H1 (cell line): Measurements from ENCODE around the gene GCM1. TPM values are rescaled to one million over a fixed set of nuclear protein-coding genes. Genes with fewer than 3 reads are reported as not detected.

Experiments
- CTCF ChIA-PET: fragments of 300-600 bp; sonication (Branson Sonifier 250); formaldehyde crosslinking; loops from one replicate; lab custom pipeline; 2021; ENCODE audit not compliant: partially characterized antibody; lab: Charles Lee
- POLR2A ChIA-PET: fragments of 300-600 bp; sonication (Branson Sonifier 250); formaldehyde crosslinking; loops from one replicate; lab custom pipeline; 2021; ENCODE audit warnings: inconsistent platforms; ENCODE audit not compliant: partially characterized antibody; lab: Charles Lee
- DNase-seq, 2 experiments: peaks; one replicate each; pipeline versions ENCODE4 v3.0.0 to v3.0.0-alpha.2; 2010 to 2022; ENCODE audit warnings: low spot score in 2 of 2, low read depth in 1 of 2, mixed read lengths in 1 of 2
- FAIRE-seq: peaks from 2 replicates; lab custom pipeline; 2011; peaks lifted over from hg19 to GRCh38; lab: Jason Lieb, UNC
- H2AFZ ChIP-seq: 2 replicates; pipeline ENCODE4 v1.8.1; 2012; ENCODE audit warnings: low read length, inconsistent platforms
- H2AK5ac ChIP-seq: 2 replicates; pipeline ENCODE4 v1.6.1; 2013; ENCODE audit warnings: low read depth, low read length
- H2BK120ac ChIP-seq: replicated peaks from 2 replicates; pipeline ENCODE3; 2013; ENCODE audit warnings: low read depth, low read length, inconsistent platforms
- H2BK12ac ChIP-seq: 2 replicates; pipeline ENCODE4 v1.6.1; 2013; ENCODE audit warnings: low read depth, low read length
- H2BK15ac ChIP-seq: 2 replicates; pipeline ENCODE4 v1.6.1; 2013; ENCODE audit warnings: low read length
- H2BK20ac ChIP-seq: 2 replicates; pipeline ENCODE4 v1.6.1; 2013; ENCODE audit warnings: low read length
- H2BK5ac ChIP-seq: 2 replicates; pipeline ENCODE4 v1.6.1; 2013; ENCODE audit warnings: low read depth, low read length
- H3K14ac ChIP-seq: 2 replicates; pipeline ENCODE4 v1.6.1; 2013; ENCODE audit warnings: inconsistent platforms; ENCODE audit not compliant: insufficient read length
- H3K18ac ChIP-seq: 2 replicates; pipeline ENCODE4 v1.6.1; 2013; ENCODE audit warnings: low read length; ENCODE audit errors: extremely low read depth
- H3K23ac ChIP-seq: 2 replicates; pipeline ENCODE4 v1.6.1; 2013; ENCODE audit warnings: inconsistent platforms; ENCODE audit not compliant: insufficient read length
- H3K23me2 ChIP-seq: 2 replicates; pipeline ENCODE4 v1.6.1; 2013; ENCODE audit warnings: low read depth, low read length
- H3K27ac ChIP-seq: 2 replicates; pipeline ENCODE4 v1.6.1; 2011; ENCODE audit warnings: low read depth, low read length, inconsistent platforms
- H3K27me3 ChIP-seq, 4 experiments: replicated peaks in 1 of 4; 1 replicate in 1 of 4; 2 replicates in 3 of 4; pipeline versions ENCODE4 v1.6.1 to v1.8.1; 2011 to 2013; ENCODE audit warnings: low read length in 3 of 4, mild to moderate bottlenecking in 3 of 4, inconsistent platforms in 2 of 4, mixed read lengths in 2 of 4, moderate library complexity in 1 of 4; ENCODE audit not compliant: control insufficient read depth in 3 of 4, insufficient read depth in 3 of 4; ENCODE audit errors: extremely low read depth in 1 of 4
- H3K36me3 ChIP-seq, 4 experiments: 2 replicates each; pipeline versions ENCODE4 v1.6.1 to v1.8.1; 2011 to 2013; ENCODE audit warnings: mild to moderate bottlenecking in 4 of 4, low read length in 3 of 4, moderate library complexity in 2 of 4, control low read depth in 1 of 4, inconsistent platforms in 1 of 4; ENCODE audit not compliant: insufficient read depth in 4 of 4, control insufficient read depth in 2 of 4
- H3K4ac ChIP-seq: replicated peaks from 2 replicates; pipeline ENCODE3; 2013; ENCODE audit warnings: low read length, low read depth, mixed read lengths, inconsistent platforms; ENCODE audit not compliant: insufficient read length
- H3K4me1 ChIP-seq, 4 experiments: replicated peaks in 1 of 4; 1 replicate in 1 of 4; 2 replicates in 3 of 4; pipeline versions ENCODE4 v1.6.1 to v1.8.1; 2011 to 2013; ENCODE audit warnings: low read length in 3 of 4, inconsistent platforms in 2 of 4, mixed read lengths in 1 of 4; ENCODE audit not compliant: insufficient read depth in 4 of 4, control insufficient read depth in 3 of 4
- H3K4me2 ChIP-seq, 2 experiments: 2 replicates each; pipeline versions ENCODE4 v1.6.1 to v1.8.1; 2011 to 2013; ENCODE audit warnings: low read depth in 2 of 2, low read length in 2 of 2, control low read depth in 1 of 2, inconsistent platforms in 1 of 2, mild to moderate bottlenecking in 1 of 2; ENCODE audit not compliant: insufficient read depth in 1 of 2
- H3K4me3 ChIP-seq, 4 experiments: fragments of 200-600, 300-600 bp in 1 of 4; sonication (generic), shearing (Covaris generic), sonication (Bioruptor Twin) in 1 of 4; 2 replicates each; pipeline versions ENCODE4 v1.5.1 to v1.8.1; 2011 to 2016; ENCODE audit warnings: low read length in 4 of 4, low read depth in 3 of 4, control low read depth in 2 of 4, inconsistent platforms in 2 of 4, mild to moderate bottlenecking in 2 of 4, mixed read lengths in 1 of 4, moderate library complexity in 1 of 4; ENCODE audit not compliant: insufficient read depth in 2 of 4; ENCODE audit errors: extremely low read depth in 1 of 4
- H3K56ac ChIP-seq: replicated peaks from 2 replicates; pipeline ENCODE3; 2013; ENCODE audit warnings: low read depth, mild to moderate bottlenecking, mixed read lengths, low read length, inconsistent platforms; ENCODE audit not compliant: insufficient read length
- H3K79me1 ChIP-seq: 2 replicates; pipeline ENCODE4 v1.6.1; 2013; ENCODE audit warnings: low read depth, low read length, control low read depth
- H3K79me2 ChIP-seq, 2 experiments: 2 replicates each; pipeline versions ENCODE4 v1.6.1 to v1.8.1; 2012 to 2013; ENCODE audit warnings: low read length in 2 of 2, mild to moderate bottlenecking in 2 of 2, inconsistent platforms in 1 of 2; ENCODE audit not compliant: insufficient read depth in 2 of 2, control insufficient read depth in 1 of 2
- H3K9ac ChIP-seq, 4 experiments: replicated peaks in 1 of 4; 1 replicate in 1 of 4; 2 replicates in 3 of 4; pipeline versions ENCODE4 v1.6.1 to v1.8.1; 2011 to 2013; ENCODE audit warnings: low read depth in 3 of 4, low read length in 3 of 4, control low read depth in 2 of 4, mild to moderate bottlenecking in 2 of 4, moderate library complexity in 2 of 4, inconsistent platforms in 1 of 4; ENCODE audit errors: extremely low read depth in 1 of 4
- H3K9me3 ChIP-seq, 2 experiments: 2 replicates each; pipeline versions ENCODE4 v1.6.1 to v1.8.1; 2012 to 2013; ENCODE audit warnings: mild to moderate bottlenecking in 2 of 2, moderate library complexity in 2 of 2, control low read depth in 1 of 2, inconsistent platforms in 1 of 2, low read depth in 1 of 2, low read length in 1 of 2, mixed read lengths in 1 of 2; ENCODE audit not compliant: insufficient read depth in 2 of 2
- H4K20me1 ChIP-seq, 2 experiments: replicated peaks in 1 of 2; 2 replicates each; pipeline versions ENCODE3 to v1.8.1; 2011 to 2013; ENCODE audit warnings: inconsistent platforms in 2 of 2, low read length in 2 of 2, mild to moderate bottlenecking in 1 of 2; ENCODE audit not compliant: insufficient read depth in 2 of 2, control insufficient read depth in 1 of 2
- H4K5ac ChIP-seq: 2 replicates; pipeline ENCODE4 v1.6.1; 2013; ENCODE audit warnings: low read length, low read depth, mixed read lengths, inconsistent platforms; ENCODE audit not compliant: insufficient read length
- H4K8ac ChIP-seq: 2 replicates; pipeline ENCODE4 v1.8.0; 2013; ENCODE audit warnings: mild to moderate bottlenecking, moderate library complexity, low read length, inconsistent platforms; ENCODE audit not compliant: insufficient read depth; ENCODE audit errors: extremely low read depth
- H4K91ac ChIP-seq: replicated peaks from 2 replicates; pipeline ENCODE3; 2013; ENCODE audit warnings: low read length, mixed read lengths, inconsistent platforms; ENCODE audit not compliant: insufficient read length
- GABPA ChIP-seq: IDR thresholded peaks from 2 replicates; pipeline ENCODE4 v1.6.1; 2011; ENCODE audit warnings: mild to moderate bottlenecking, low read length, moderate library complexity, borderline replicate concordance; ENCODE audit not compliant: insufficient read depth
- HDAC2 ChIP-seq, 2 experiments: fragments of 300-600 bp in 1 of 2; sonication (generic) in 1 of 2; IDR thresholded peaks; 2 replicates each; pipeline ENCODE4 v1.6.1; 2011 to 2012; ENCODE audit warnings: low read depth in 2 of 2, low read length in 2 of 2, mild to moderate bottlenecking in 2 of 2, moderate library complexity in 2 of 2, borderline replicate concordance in 1 of 2, inconsistent platforms in 1 of 2
- NANOG ChIP-seq: IDR thresholded peaks from 2 replicates; pipeline ENCODE4 v1.6.1; 2011; ENCODE audit warnings: low read length, low read depth, mild to moderate bottlenecking, inconsistent platforms; ENCODE audit not compliant: insufficient read depth, poor library complexity, severe bottlenecking
- NRF1 ChIP-seq: IDR thresholded peaks from 2 replicates; pipeline ENCODE4 v1.6.1; 2011; ENCODE audit warnings: mild to moderate bottlenecking, low read depth, low read length, improper control_type of control experiment
- RBBP5 ChIP-seq: IDR thresholded peaks from 2 replicates; pipeline ENCODE4 v1.7.1; 2012; ENCODE audit warnings: low read depth, mild to moderate bottlenecking, inconsistent platforms, low read length, moderate library complexity, borderline replicate concordance
- RFX5 ChIP-seq: IDR thresholded peaks from 2 replicates; pipeline ENCODE4 v1.6.1; 2011; ENCODE audit warnings: low read depth, low read length, improper control_type of control experiment, borderline replicate concordance
- RXRA ChIP-seq: IDR thresholded peaks from 2 replicates; pipeline ENCODE4 v1.6.1; 2011; ENCODE audit warnings: low read depth, mild to moderate bottlenecking, low read length, moderate library complexity; ENCODE audit not compliant: insufficient read depth
- SP2 ChIP-seq: IDR thresholded peaks from 2 replicates; pipeline ENCODE4 v1.6.1; 2012; ENCODE audit warnings: mild to moderate bottlenecking, low read length, inconsistent platforms
- TAF1 ChIP-seq: IDR thresholded peaks from 2 replicates; pipeline ENCODE4 v1.6.1; 2011; ENCODE audit warnings: mild to moderate bottlenecking, low read depth, low read length
- TCF12 ChIP-seq: IDR thresholded peaks from 2 replicates; pipeline ENCODE4 v1.6.1; 2011; ENCODE audit warnings: low read depth, mild to moderate bottlenecking, low read length
- TEAD4 ChIP-seq: IDR thresholded peaks from 2 replicates; pipeline ENCODE4 v1.6.1; 2012; ENCODE audit warnings: low read depth, low read length, inconsistent platforms, mixed read lengths
- WGBS, 2 experiments: shearing (Covaris generic) in 1 of 2; methylation state at CpG; one replicate each; pipeline versions ENCODE4 v1.1.6 to v1.1.7; 2013 to 2015; ENCODE audit warnings: low lambda C conversion rate in 2 of 2, mixed read lengths in 2 of 2, inconsistent platforms in 1 of 2, low coverage in 1 of 2, missing lambda C conversion rate in 1 of 2; ENCODE audit not compliant: insufficient replicate concordance in 2 of 2, insufficient coverage in 1 of 2, insufficient read length in 1 of 2; ENCODE audit errors: extremely low coverage in 1 of 2, missing lambda C conversion rate in 1 of 2; 5-methylcytosine and 5-hydroxymethylcytosine counted together
- polyA plus RNA-seq, 7 experiments: library from polyadenylated mRNA; depleted of rRNA in 3 of 7; stranded (reverse) in 5 of 7; unstranded in 2 of 7; fragments of >200 nt in 5 of 7; fragments of 200-250 nt in 2 of 7; gene quantifications; 1 replicate in 5 of 7; 2 replicates in 1 of 7; 4 replicates in 1 of 7; pipeline versions ENCODE4 v1.2.1 to v1.2.3, GENCODE V29; 2011 to 2013; ENCODE audit warnings: missing spikeins in 2 of 7, mixed read lengths in 2 of 7
- total RNA-seq: library from RNA; stranded (reverse); fragmentation: NEBNext Ultra II Directional; extraction: Animal tissue kit (Norgen Biotek cat#: 25700); gene quantifications from 2 replicates; pipeline ENCODE4 v1.2.1, GENCODE V29; 2021
- TF ChIP-seq, protein P1 (sequence below): IDR thresholded peaks from 2 replicates; pipeline ENCODE4 v1.6.1; 2011; ENCODE audit warnings: low read length, improper control_type of control experiment

The GCM1 gene
- total and polyA plus RNA-seq, 2 of the 8 experiments (the other 6 are each of a cell fraction or from before 2014, with no cell fraction given): not detected

DNA sequence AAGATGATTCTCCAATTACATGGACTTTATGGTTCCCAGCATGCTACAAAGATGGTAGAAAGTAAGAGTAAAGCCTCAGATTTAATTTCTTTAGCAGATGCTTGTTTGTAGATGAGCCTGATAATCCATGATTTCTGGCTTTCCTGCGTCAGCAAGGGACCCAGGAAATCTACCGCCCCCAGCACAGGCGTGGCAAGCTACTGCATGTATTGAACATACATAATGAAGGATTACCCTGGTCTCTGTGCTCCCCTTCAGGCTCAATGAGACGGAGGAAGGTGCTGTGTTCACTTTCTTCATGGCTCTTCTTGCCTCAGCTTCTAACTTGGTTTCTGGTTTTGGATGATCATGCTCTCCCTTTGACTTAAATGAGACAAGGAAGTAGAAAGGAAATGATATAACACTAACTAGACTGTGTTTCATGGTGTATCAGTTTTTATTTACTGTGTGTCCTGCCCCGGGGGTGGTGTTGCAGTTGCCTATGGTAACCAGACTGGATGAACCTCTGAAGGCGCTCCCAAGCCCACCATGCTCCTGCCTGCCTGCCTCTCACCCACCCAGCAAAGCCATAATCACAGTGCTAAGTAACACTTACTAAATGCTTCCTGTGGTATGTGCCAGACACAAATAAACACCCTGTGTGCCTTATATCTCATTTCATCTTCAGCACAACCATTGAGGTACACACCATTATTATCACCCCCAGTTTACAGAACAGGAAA, 17.9 kb downstream of the GCM1 start:
- H3K56ac ChIP-seq: no peak overlapping the region
- no peaks in the 10 kb centered on the region for H3K36me3 ChIP-seq
- no peak overlapping the region for H4K8ac ChIP-seq
- H3K23me2 ChIP-seq: no peaks in the 10 kb centered on the region
- no peak overlapping the region for H4K91ac ChIP-seq
- H3K18ac ChIP-seq: no peak overlapping the region
- 88% methylated on average over 6 of the region's 6 CpGs; no CpG with 5 or more reads in 1 of the 2 experiments for WGBS, 2 experiments
- no peak overlapping the region for H3K27ac ChIP-seq
- H2AK5ac ChIP-seq: no peak overlapping the region
- no peak overlapping the region for H4K5ac ChIP-seq
- ChIA-PET CTCF (interaction anchor here (0.7 to 1.9 kb wide), 2 partner anchors 21 to 38 kb away, joined by 3 to 6 read pairs; no protein-coding TSS in a partner anchor), POLR2A (no interaction called here)
- no peak overlapping the region for H2BK20ac ChIP-seq
- no peak overlapping the region for H3K9ac ChIP-seq
- no peak overlapping the region for H2AFZ ChIP-seq
- H3K79me1 ChIP-seq: no peaks in the 10 kb centered on the region
- no peak overlapping the region for H3K4me2 ChIP-seq
- H3K79me2 ChIP-seq: no peaks in the 10 kb centered on the region
- no peak overlapping the region for H2BK120ac ChIP-seq
- no peaks in the 10 kb centered on the region for H4K20me1 ChIP-seq
- H3K4me3 ChIP-seq: no peak overlapping the region
- no peak overlapping the region for H2BK15ac ChIP-seq
- H3K23ac ChIP-seq: no peak overlapping the region
- H2BK5ac ChIP-seq: no peak overlapping the region
- no peaks in the 10 kb centered on the region for H3K4me1 ChIP-seq
- no peak overlapping the region for H2BK12ac ChIP-seq
- no peaks in the 10 kb centered on the region for H3K9me3 ChIP-seq
- H3K14ac ChIP-seq: no peak overlapping the region
- H3K4ac ChIP-seq: no peak overlapping the region
- H3K27me3 ChIP-seq: peaks cover 0 to 2% (median 0%) of the 10 kb centered on the region in 4 experiments; a peak in 1 of 7 replicates
- no peak for DNase-seq
- FAIRE-seq: no peak
- no peak for TF ChIP-seq TAF1
- TF ChIP-seq, protein P1, sequence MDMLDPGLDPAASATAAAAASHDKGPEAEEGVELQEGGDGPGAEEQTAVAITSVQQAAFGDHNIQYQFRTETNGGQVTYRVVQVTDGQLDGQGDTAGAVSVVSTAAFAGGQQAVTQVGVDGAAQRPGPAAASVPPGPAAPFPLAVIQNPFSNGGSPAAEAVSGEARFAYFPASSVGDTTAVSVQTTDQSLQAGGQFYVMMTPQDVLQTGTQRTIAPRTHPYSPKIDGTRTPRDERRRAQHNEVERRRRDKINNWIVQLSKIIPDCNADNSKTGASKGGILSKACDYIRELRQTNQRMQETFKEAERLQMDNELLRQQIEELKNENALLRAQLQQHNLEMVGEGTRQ: no peak
- TF ChIP-seq SP2: no peak
- TF ChIP-seq NRF1: no peak
- no peak for TF ChIP-seq TCF12
- no peak for TF ChIP-seq RBBP5
- no peak for TF ChIP-seq GABPA
- TF ChIP-seq NANOG: no peak
- TF ChIP-seq HDAC2 (IDR thresholded peaks at IDR 0.05; ENCODE audit: borderline replicate concordance in 1 of 2, low read depth in 2 of 2, low read length in 2 of 2): no peak
- TF ChIP-seq TEAD4: no peak
- no peak for TF ChIP-seq RFX5
- TF ChIP-seq RXRA: no peak
